Progenitor cell of endocrine pancreas (in vitro differentiated cells): ENCODE data around the gene NKIRAS2. TPM values are rescaled to one million over a fixed set of nuclear protein-coding genes. Genes with fewer than 3 reads are reported as not detected.

Experiments
- DNase-seq: peaks from one replicate; pipeline ENCODE4 v3.0.0; 2021; ENCODE audit warnings: low spot score; ENCODE audit not compliant: unreplicated experiment
- H3K27ac Mint-ChIP-seq: 2 replicates; pipeline ENCODE4 v1.8.0; 2021; ENCODE audit warnings: mild to moderate bottlenecking, moderate library complexity, mixed read lengths
- H3K27me3 Mint-ChIP-seq: 2 replicates; pipeline ENCODE4 v1.8.0; 2021; ENCODE audit warnings: mixed read lengths
- H3K36me3 Mint-ChIP-seq: 2 replicates; pipeline ENCODE4 v1.8.0; 2022; ENCODE audit warnings: mixed read lengths; ENCODE audit not compliant: insufficient read depth
- H3K4me1 Mint-ChIP-seq: 2 replicates; pipeline ENCODE4 v1.8.0; 2021; ENCODE audit warnings: low read depth, mixed read lengths
- H3K4me3 Mint-ChIP-seq: 2 replicates; pipeline ENCODE4 v1.8.0; 2021; ENCODE audit warnings: low read depth, mild to moderate bottlenecking, moderate library complexity, mixed read lengths
- H3K9me3 Mint-ChIP-seq: 2 replicates; pipeline ENCODE4 v1.8.0; 2021; ENCODE audit warnings: low read depth, mixed read lengths
- CTCF ChIP-seq: fragments of 200-600 bp; sonication (generic); IDR thresholded peaks from one replicate; pipeline ENCODE4 v1.5.0; 2021; ENCODE audit warnings: antibody characterized with exemption, mild to moderate bottlenecking; ENCODE audit not compliant: unreplicated experiment
- total RNA-seq: library from RNA; stranded (reverse); gene quantifications from 2 replicates; pipeline ENCODE4 v1.2.1, GENCODE V29; 2021

Gene NKIRAS2
- total RNA-seq, 1 donor from 2014 or later = 48.1 TPM

- peaks cover 47% of the 10 kb centered on the region for H3K27me3 Mint-ChIP-seq
- H3K4me3 Mint-ChIP-seq = no peak overlapping the region
- DNase-seq = no peak
- H3K36me3 Mint-ChIP-seq = peaks cover 1% of the 10 kb centered on the region
- no peak overlapping the region for H3K27ac Mint-ChIP-seq
- no peak for TF ChIP-seq CTCF
- H3K4me1 Mint-ChIP-seq = peaks cover 16% of the 10 kb centered on the region
- no peaks in the 10 kb centered on the region for H3K9me3 Mint-ChIP-seq
Measured at GRCh38 chr17:42052346-42052877, 32.5 kb downstream of the NKIRAS2 start.

- peak overlapping the region; percentile 14 for H3K4me3 Mint-ChIP-seq
- no peak for DNase-seq
Measured at GRCh38 chr17:42053731-42054500, 34.0 kb downstream of the NKIRAS2 start.

GRCh38 chr17:42055027-42055426 is 35.1 kb downstream of the NKIRAS2 start:
- no peak for TF ChIP-seq CTCF
- Mint-ChIP-seq H3K27me3 (peaks cover 47% of the 10 kb centered on the region), H3K36me3 (no peaks in the 10 kb centered on the region), H3K4me1 (peaks cover 12% of the 10 kb centered on the region), H3K4me3 (no peak overlapping the region), H3K9me3 (no peaks in the 10 kb centered on the region), H3K27ac (no peak overlapping the region)
- DNase-seq = no peak

More at GRCh38 chr17:42053731-42054500, 34.0 kb downstream of the NKIRAS2 start:
- H3K9me3 Mint-ChIP-seq = no peaks in the 10 kb centered on the region
- no peaks in the 10 kb centered on the region for H3K36me3 Mint-ChIP-seq
- peaks cover 16% of the 10 kb centered on the region for H3K4me1 Mint-ChIP-seq
- TF ChIP-seq CTCF = no peak
- no peak overlapping the region for H3K27ac Mint-ChIP-seq
- H3K27me3 Mint-ChIP-seq = peaks cover 47% of the 10 kb centered on the region

- H3K4me3 Mint-ChIP-seq = no peak overlapping the region
- peaks cover 47% of the 10 kb centered on the region for H3K27me3 Mint-ChIP-seq
- no peak overlapping the region for H3K27ac Mint-ChIP-seq
- H3K36me3 Mint-ChIP-seq = no peaks in the 10 kb centered on the region
- H3K9me3 Mint-ChIP-seq = no peaks in the 10 kb centered on the region
- TF ChIP-seq CTCF = no peak
- peaks cover 11% of the 10 kb centered on the region for H3K4me1 Mint-ChIP-seq
- no peak for DNase-seq
Measured at GRCh38 chr17:42055496-42055895, 35.6 kb downstream of the NKIRAS2 start.

- H3K4me3 Mint-ChIP-seq = no peak overlapping the region
- H3K27ac Mint-ChIP-seq = no peak overlapping the region
- H3K27me3 Mint-ChIP-seq = peaks cover 41% of the 10 kb centered on the region
- no peak for TF ChIP-seq CTCF
- no peaks in the 10 kb centered on the region for H3K36me3 Mint-ChIP-seq
- no peaks in the 10 kb centered on the region for H3K9me3 Mint-ChIP-seq
- peaks cover 5% of the 10 kb centered on the region for H3K4me1 Mint-ChIP-seq
- DNase-seq = no peak
Measured at GRCh38 chr17:42056635-42057034, 36.7 kb downstream of the NKIRAS2 start.
